ENCODE data around the gene RALGAPB.

Gene RALGAPB

GRCh38 chr20:38547288-38548085 lies 74.8 kb downstream of the RALGAPB start:
- H3K4me3 ChIP-seq (ENCODE audit: low read depth, low read length): no peak overlapping the region
- DNase-seq (ENCODE audit: low read depth): no peak
- TF ChIP-seq, protein P1, sequence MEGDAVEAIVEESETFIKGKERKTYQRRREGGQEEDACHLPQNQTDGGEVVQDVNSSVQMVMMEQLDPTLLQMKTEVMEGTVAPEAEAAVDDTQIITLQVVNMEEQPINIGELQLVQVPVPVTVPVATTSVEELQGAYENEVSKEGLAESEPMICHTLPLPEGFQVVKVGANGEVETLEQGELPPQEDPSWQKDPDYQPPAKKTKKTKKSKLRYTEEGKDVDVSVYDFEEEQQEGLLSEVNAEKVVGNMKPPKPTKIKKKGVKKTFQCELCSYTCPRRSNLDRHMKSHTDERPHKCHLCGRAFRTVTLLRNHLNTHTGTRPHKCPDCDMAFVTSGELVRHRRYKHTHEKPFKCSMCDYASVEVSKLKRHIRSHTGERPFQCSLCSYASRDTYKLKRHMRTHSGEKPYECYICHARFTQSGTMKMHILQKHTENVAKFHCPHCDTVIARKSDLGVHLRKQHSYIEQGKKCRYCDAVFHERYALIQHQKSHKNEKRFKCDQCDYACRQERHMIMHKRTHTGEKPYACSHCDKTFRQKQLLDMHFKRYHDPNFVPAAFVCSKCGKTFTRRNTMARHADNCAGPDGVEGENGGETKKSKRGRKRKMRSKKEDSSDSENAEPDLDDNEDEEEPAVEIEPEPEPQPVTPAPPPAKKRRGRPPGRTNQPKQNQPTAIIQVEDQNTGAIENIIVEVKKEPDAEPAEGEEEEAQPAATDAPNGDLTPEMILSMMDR (IDR thresholded peaks at IDR 0.05; ENCODE audit: low read depth, low read length, missing control alignments): no peak

GRCh38 chr20:38548356-38549083 lies 75.9 kb downstream of the RALGAPB start:
- H3K4me3 ChIP-seq (ENCODE audit: low read depth, low read length): no peak overlapping the region
- no peak for DNase-seq (ENCODE audit: low read depth)
- TF ChIP-seq, protein P1 (IDR thresholded peaks at IDR 0.05; ENCODE audit: low read depth, low read length, missing control alignments): no peak

DNA sequence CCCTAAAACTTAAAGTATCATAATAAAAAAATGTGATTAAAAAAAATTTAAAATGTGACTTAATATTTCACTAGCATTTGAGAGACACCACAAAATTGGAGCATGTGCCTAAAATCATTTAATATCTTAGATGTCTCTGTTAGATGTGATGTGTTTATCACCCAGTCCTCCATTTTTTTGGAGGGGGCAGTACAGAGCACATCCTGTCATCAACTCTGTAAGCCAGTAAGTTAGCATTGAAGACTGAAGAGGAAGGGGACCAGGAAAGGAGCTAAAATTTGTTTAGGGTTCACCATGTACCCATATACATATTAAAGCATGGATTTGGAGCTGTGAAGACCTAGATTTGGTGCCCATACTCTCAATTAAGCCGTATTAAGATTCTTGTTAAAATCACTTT lies 77.6 kb downstream of the RALGAPB start:
- TF ChIP-seq, protein P1 (IDR thresholded peaks at IDR 0.05; ENCODE audit: low read depth, low read length, missing control alignments): peak; percentile 19
- DNase-seq (ENCODE audit: low read depth): no peak

DNA sequence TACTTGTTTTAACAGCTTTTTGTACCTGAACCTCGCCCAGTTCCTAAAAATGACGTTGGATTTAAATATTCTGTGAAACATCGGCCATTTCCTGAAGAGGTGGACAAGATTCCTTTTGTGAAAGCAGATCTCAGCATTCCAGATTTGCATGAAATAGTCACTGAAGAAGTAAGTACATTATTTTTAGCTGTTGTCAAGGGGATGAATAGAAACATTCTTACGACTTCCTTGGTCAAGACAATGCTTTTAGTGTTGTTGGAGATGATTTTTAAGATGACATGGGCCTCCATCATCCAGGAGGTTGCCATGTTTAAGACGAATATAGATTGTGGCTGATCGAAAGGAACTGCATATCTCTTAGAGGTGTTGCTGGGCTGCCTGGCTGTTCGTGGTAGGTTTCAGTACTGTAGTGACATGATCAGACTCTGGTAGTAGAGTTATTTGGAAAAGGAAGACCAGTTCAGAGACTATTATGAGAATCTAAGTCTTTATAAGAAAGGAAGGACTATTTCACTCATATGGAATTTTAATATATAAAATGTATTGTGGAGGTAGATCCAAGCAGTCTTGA lies 78.5 kb downstream of the RALGAPB start:
- TF ChIP-seq, protein P1 (IDR thresholded peaks at IDR 0.05; ENCODE audit: low read depth, low read length, missing control alignments): no peak
- no peak overlapping the region for H3K4me3 ChIP-seq (ENCODE audit: low read depth, low read length)
- no peak for DNase-seq (ENCODE audit: low read depth)

More for the DNA sequence above, 77.6 kb downstream of the RALGAPB start:
- no peak overlapping the region for H3K4me3 ChIP-seq (ENCODE audit: low read depth, low read length)

- DNase-seq (ENCODE audit: low read depth): no peak
- no peak overlapping the region for H3K4me3 ChIP-seq (ENCODE audit: low read depth, low read length)
- TF ChIP-seq, protein P1 (IDR thresholded peaks at IDR 0.05; ENCODE audit: low read depth, low read length, missing control alignments): no peak
These were observed 82.3 kb downstream of the RALGAPB start for GRCh38 chr20:38554986-38555385.

- no peak overlapping the region for H3K4me3 ChIP-seq (ENCODE audit: low read depth, low read length)
- TF ChIP-seq, protein P1 (IDR thresholded peaks at IDR 0.05; ENCODE audit: low read depth, low read length, missing control alignments): no peak
- no peak for DNase-seq (ENCODE audit: low read depth)
These were observed 82.8 kb downstream of the RALGAPB start for GRCh38 chr20:38555395-38555794.
